Measurements from ENCODE around the gene PREX1.

DNA sequence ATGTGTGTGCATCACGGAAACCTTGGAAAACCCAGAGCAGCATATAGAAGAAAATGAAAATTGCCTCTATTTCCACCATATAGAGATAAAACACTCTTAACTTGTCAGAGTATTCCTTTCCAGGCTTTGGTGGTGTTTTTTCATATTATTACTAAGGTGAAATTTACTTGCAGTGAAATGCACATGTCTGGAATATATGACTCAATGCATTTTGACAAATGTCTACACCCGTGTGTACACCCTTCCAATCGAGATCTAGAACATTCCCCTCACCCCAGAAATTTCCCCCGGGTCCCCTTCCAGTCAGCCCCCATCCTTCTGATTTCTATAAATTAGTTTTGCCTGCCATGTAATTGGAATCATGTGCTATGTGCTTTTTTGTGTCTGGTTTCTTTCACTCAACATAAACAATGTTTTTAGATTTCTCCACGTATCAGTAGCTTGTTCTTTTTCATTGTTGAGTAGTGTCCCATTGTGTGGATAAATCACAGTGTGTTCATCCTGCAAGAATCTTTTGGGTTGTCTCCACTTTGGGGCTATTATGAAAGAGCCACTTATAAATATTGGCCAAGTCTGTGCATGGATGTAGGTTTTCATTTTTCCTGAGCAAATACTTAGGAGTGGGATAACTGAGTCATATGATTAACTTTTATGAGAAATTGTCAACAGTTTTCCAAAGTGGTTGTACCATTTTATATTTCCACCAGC is 19.9 kb upstream of the PREX1 start:
- TF ChIP-seq, protein P1, sequence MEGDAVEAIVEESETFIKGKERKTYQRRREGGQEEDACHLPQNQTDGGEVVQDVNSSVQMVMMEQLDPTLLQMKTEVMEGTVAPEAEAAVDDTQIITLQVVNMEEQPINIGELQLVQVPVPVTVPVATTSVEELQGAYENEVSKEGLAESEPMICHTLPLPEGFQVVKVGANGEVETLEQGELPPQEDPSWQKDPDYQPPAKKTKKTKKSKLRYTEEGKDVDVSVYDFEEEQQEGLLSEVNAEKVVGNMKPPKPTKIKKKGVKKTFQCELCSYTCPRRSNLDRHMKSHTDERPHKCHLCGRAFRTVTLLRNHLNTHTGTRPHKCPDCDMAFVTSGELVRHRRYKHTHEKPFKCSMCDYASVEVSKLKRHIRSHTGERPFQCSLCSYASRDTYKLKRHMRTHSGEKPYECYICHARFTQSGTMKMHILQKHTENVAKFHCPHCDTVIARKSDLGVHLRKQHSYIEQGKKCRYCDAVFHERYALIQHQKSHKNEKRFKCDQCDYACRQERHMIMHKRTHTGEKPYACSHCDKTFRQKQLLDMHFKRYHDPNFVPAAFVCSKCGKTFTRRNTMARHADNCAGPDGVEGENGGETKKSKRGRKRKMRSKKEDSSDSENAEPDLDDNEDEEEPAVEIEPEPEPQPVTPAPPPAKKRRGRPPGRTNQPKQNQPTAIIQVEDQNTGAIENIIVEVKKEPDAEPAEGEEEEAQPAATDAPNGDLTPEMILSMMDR (IDR thresholded peaks at IDR 0.05): no peak
- no peak for TF ChIP-seq POLR2A (IDR thresholded peaks at IDR 0.05)
